ENCODE measurements around the gene HECW1.
A peak's percentile ranks its signal among the peaks of the same experiment; 100 is the strongest.
"Not testable (repeated sequence)": the region's sequence is repeated elsewhere in the genome, so short reads cannot be mapped to it uniquely, and the experiment has no call there.

HECW1 gene

DNA sequence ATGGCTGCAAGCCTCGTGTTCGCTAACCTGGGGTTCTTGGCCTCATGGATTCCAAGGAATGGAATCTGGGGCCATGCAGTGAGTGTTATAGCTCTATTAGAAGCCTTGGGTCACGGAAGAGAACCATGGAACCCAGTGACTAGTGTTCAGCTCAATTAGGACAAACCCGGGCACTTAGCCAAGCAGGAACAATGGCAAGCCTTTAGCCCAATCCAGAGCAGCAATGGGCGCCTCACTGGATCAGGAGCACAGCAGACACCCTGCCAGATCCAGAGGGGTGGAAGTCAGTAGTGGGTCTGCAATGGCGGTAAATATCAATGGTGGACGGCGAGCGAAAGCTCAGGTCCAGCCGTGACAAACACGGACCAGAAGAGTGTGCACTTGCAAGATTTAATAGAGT, 98.1 kb downstream of the HECW1 start:
- not testable (repeated sequence) for DNase-seq

- no peak for DNase-seq
Measured at GRCh38 chr7:43211286-43211685, 98.8 kb downstream of the HECW1 start.

DNA sequence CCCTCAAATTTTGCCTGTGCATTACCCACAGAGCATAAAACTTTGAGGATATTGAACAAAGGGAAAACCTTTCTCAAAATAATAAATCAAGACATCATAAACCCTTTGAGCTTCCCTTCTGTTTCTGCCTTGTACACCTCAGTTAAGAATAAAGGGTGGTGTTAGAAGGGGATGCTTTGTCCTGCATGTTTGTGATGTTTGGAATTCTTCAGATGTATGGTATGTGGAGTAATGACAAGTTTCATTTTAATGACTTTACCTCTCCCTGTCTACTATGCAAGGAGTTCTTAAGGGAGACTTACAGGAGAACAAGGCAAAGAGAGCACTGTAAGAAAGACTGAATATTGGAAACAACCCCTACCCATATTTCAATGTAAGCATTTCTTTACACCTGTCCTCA, 99.2 kb downstream of the HECW1 start:
- peak; percentile 34 for DNase-seq

DNA sequence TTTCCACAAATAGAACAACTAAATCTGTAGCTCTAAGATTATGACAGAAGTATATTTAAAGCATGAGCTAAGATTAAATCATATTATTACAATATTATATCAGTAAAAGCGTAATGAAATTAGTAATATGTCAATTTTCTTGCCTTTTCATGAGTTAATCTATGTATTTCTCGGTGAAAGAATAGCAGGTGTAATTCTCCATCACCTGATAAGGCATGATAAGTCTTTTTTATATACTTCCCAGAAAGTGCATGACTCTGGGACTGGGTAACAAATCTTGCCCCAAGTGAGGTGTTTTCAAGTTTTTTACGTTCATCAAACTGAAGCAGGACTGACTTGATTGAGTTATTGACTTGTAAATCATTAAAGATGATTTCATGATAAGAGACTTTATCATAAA, 100.5 kb downstream of the HECW1 start:
- no peak for DNase-seq

- no peak for DNase-seq
Measured at GRCh38 chr7:43215061-43215460, 102.6 kb downstream of the HECW1 start.

GRCh38 chr7:43217055-43217454, 104.6 kb downstream of the HECW1 start:
- no peak for DNase-seq

- not testable (repeated sequence) for DNase-seq
Measured at GRCh38 chr7:43218901-43219300, 106.5 kb downstream of the HECW1 start.

DNA sequence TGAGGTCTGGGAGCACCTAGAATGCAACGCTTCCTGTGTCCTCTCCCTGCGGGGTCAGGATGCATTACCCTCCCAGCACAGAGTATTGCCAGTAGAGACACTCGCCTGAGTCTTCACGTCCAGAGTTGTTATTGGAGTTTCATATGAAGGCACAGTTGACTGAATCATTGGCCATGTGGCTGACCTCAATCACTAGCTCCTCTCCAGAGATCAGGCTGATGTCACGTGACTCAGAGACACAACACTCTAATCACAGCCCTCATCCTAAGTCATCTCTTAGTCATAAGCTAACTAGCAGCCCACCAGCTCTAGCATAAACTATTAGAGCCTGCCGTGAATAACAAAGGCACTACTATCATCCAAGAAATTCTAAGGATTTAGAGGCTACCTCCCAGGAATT, 107.8 kb downstream of the HECW1 start:
- peak; percentile 86 for DNase-seq

- DNase-seq, result no peak
Measured at GRCh38 chr7:43220742-43221141, 108.3 kb downstream of the HECW1 start.

- no peak for DNase-seq
Measured at GRCh38 chr7:43229801-43230200, 117.4 kb downstream of the HECW1 start.

- DNase-seq, result no peak
Measured at GRCh38 chr7:43232366-43232765, 119.9 kb downstream of the HECW1 start.

GRCh38 chr7:43234073-43234472, 121.6 kb downstream of the HECW1 start:
- DNase-seq, result no peak

DNA sequence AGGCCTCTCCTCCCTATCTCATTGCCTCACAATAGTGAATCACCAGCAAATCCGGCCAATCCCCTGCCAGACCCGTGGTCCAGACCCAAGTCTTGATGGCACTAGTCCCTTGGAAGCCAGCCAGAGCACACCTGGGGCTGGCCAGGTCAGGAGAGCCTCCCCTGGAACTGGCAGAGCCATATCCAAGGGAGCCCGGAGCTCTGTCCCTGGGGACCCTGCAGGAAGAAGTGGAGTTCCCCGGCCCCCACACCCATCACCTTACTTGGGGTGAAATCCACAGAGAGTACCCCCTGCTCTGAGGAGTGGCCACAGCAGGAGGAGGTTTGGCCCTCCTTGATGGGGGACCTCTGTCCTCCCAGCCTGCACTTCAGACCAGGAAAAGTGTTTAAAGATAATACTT, 122.5 kb downstream of the HECW1 start:
- no peak for DNase-seq

DNA sequence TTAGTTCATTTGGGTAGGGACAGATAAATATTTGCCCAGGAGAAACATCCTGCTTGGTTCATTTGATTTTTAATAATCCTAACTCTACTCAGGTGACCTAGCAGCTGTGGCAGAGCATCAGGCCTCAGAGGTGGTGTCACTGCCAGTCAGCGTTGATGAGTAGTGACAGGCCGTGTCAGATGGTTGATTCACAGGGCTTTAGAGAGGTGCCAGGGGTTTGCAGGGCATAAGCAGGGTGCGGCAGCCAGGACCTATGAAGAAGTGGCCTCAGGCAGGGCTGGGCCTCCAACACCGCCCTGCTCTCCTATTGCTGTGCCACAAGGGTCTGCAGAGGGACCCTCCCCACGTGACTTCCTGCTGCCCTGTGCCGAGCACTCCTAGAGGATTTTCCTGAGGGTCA, 128.1 kb downstream of the HECW1 start:
- DNase-seq, result no peak

GRCh38 chr7:43242628-43243255, 130.3 kb downstream of the HECW1 start:
- no peak for DNase-seq

DNA sequence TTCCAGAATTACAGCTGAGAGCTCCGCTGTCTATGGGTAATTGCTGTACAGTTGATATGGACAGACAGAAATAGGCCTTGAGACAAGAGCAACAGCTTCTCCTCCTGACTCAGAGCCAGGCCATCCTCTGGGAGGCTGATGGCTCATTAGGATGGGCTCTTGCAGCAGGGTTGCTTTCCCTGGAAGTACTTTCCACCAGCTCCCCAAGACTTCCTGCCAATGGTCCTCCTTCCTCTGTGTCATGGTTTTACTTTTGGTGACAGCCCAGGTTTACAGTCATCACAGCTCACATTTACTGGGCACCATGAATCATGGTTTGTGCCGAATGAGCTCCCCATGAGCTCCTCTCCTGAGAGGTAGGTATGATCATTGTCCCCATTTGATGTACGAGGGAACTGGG, 131.8 kb downstream of the HECW1 start:
- DNase-seq, result peak; percentile 20

DNA sequence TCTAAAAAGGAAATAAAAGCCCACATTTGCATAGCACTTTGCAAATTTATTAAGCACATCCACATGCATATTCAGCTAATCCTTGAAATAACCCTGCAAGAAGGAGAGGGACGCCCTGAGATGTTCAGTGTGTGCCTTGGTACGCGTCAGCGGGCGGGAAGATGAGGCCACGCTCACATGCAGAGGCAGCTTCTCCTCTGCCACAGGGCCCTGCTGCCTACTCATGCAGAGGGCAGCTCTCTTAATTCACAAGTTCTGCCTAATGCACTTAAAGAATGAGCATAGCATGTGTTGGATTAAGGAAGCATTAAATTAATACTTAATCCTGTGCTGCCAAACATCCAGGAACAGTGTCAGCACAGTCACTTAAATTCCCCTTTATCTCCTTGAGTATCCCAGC, 132.3 kb downstream of the HECW1 start:
- no peak for DNase-seq

GRCh38 chr7:43247757-43248156, 135.3 kb downstream of the HECW1 start:
- DNase-seq, result no peak

DNA sequence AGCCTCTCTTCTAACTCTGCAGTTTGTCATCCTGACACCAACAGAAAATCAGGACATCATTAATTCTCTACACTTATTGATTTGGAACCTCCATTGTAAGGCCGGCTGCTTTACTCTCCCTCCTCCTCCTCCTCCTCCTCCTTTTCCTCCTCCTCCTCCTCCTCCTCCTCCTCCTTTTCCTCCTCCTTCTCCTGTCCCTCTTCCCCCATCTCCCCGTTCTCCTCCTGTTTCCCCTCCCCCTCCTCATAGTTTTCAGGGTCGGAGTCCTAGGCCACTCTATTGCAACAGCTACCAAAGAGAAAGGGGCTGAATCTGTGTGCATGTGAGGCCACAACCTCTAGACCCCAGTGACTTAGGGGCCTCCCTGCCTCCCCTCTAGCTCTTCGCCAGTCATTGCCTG, 136.1 kb downstream of the HECW1 start:
- no peak for DNase-seq

DNA sequence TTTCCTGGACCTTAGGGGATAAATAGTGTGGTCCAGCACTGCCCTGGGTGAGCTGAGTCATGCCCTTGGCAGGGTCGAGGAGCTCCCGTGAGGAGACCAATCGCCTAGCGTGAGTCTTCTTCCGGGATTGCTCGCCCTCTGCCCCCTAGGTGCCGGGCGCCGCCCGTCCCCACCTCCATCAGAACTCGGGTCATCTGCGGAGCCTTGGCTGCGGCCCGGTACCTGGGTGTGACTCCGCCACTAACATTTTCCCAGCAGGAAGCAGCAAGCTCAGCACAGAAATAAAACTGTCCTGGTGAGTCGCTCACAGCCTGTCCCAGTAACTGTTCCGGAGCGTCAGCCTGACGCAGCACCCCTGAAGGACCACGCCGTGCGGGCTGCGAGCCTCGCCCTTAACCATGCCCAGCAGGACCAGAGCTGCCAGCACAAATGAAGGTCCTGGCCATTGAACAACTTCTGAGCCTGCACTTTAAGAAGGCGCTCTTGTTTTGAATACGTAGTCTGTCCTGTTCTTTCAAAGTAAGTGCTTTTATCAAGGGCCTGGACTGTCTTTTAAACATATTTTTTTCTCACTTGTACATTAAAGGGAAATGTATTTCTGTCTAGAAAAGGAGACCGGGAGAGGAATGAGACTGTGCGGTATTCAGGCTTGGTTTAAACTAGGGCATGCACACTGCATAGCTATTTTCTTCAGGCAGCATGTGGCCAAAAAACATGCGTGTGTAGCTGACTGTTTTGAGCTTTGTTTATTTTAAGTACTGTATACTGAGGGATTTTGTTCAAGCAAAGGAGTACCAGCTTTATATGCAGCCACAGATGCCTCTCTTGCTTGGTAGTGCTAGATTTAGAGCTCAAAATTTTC, 136.7 kb downstream of the HECW1 start:
- peak; percentile 38 for DNase-seq

- no peak for DNase-seq
Measured at GRCh38 chr7:43249823-43250145, 137.3 kb downstream of the HECW1 start.

DNA sequence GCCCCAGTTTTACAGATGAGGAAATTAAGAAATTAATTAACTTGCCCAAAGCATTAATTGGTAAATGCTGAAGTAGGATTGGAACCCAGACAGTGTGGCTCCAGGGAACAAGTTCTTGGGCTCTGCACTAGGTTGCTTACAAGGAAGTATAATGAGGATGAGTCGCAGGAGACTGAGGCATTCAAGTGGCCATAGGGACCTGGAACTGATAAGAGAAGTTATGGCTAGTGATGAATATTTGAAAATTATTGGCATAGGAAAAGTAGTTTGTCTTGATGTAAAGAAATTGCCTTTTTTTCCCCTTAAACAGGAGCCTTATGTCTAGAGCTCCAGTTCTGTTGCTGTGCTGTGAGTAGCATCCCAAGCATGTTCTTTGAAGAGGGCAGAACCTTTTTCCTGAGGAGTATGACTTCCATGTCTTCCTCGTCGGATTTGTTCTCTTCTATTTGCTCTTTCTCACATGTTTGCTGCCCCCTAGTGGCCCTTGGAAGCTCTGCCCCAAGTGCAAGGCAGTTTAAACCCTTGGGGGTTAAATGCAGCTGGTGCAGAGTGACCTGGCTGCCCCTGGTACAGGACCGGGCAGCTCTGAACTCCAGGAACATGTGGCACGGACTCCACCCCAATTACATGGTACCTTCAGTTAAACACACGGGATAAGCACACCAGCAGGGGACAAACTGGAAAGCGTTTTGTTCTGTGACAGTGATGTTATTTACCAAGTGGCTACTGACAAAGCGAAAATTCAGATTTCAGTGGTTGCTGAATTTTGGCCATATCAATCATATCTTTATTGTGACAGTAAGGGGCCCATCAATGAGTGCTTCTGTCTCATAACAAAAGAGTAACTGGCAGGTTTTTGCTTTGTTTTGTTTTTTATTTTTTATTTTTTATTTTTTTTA, 148.8 kb downstream of the HECW1 start:
- peak; percentile 85 for DNase-seq

DNA sequence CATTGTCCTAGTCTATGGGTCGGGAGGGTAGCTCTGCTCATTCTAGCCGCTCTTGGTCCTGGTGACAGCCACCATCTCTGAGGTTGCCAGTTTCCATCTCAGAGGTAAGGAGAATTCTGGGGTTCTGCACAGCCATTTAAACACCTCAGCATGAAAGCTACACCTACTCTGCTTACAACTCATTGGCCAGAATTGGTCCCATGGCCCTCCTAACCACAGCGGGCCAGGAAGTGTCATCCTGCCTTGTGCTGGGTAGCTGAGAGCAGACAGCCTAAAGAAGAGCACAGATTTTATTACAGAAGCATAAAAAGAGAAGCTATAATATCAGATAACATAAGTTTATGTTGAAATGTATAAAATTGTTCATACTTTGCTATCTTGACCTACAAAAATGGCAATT, 152.7 kb downstream of the HECW1 start:
- DNase-seq, result no peak

All from fibroblast of skin of back (primary cell).